Tracheal epithelial cell (primary cell): ENCODE data around the gene TMEM41A. TPM values are rescaled to one million over a fixed set of nuclear protein-coding genes. Genes with fewer than 3 reads are reported as not detected.

Experiments
- total RNA-seq: library from RNA; depleted of rRNA; stranded (reverse); fragments of >200 nt; gene quantifications from 2 replicates; pipeline ENCODE4 v1.2.1, GENCODE V29; 2014

TMEM41A gene
- 20.2 and 20.7 TPM in 2 replicates for total RNA-seq

GRCh38 chr3:185498503-185499396, at the start of gene TMEM41A:
Gene TMEM41A, minus strand, starts transcription at chr3:185499035. Its CDS starts 74 bp downstream, at chr3:185498961.

Other genes starting within 250 kb of the TMEM41A start
- gene EHHADH, start 245.0 kb downstream of the TMEM41A start, total RNA-seq: 2.8 and 8.0 TPM in 2 replicates
- gene MAP3K13, start 135.9 kb downstream of the TMEM41A start, total RNA-seq: 15.3 and 24.3 TPM in 2 replicates
- 1.7 and 3.9 TPM in 2 replicates for gene LIPH, start 53.6 kb upstream of the TMEM41A start, total RNA-seq
- 20.2 and 26.7 TPM in 2 replicates for gene SENP2, start 87.3 kb upstream of the TMEM41A start, total RNA-seq